IMR-90 (cell line): ENCODE results near the gene PPP1R3F. TPM values are rescaled to one million over a fixed set of nuclear protein-coding genes. Genes with fewer than 3 reads are reported as not detected.

Source experiments
- ATAC-seq: fragments of 200-7000 bp; cut with Tn5 transposase; 2 replicates; pipeline ENCODE4 v1.9.1; 2020; ENCODE audit warnings: low read depth, mild to moderate bottlenecking, moderate library complexity
- BruUV-seq: library from RNA; stranded (reverse); fragments of 400-500 nt; replicated peaks from 2 replicates; lab custom pipeline; 2021; lab: Mats Ljungman, UMichigan
- CTCF ChIA-PET: fragments of 300-600 bp; formaldehyde crosslinking; extraction: SDS; loops from one replicate; lab custom pipeline; 2021; ENCODE audit warnings: antibody characterized with exemption; lab: Yijun Ruan, JAX
- POLR2A ChIA-PET: fragments of 300-600 bp; sonication (Branson Sonifier 250); formaldehyde crosslinking; loops from one replicate; lab custom pipeline; 2022; ENCODE audit warnings: antibody characterized with exemption; ENCODE audit not compliant: unreplicated experiment; lab: Charles Lee
- DNase-seq: peaks from one replicate; pipeline ENCODE4 v3.0.0; 2013
- H2AFZ ChIP-seq: replicated peaks from 2 replicates; pipeline ENCODE3; 2013; ENCODE audit warnings: low read length, mild to moderate bottlenecking; ENCODE audit not compliant: poor library complexity
- H2AK5ac ChIP-seq: 2 replicates; pipeline ENCODE4 v1.6.1; 2013; ENCODE audit warnings: low read depth, low read length, inconsistent platforms
- H2AK9ac ChIP-seq: replicated peaks from 2 replicates; pipeline ENCODE3; 2013; ENCODE audit warnings: mild to moderate bottlenecking, low read depth, low read length, moderate library complexity; ENCODE audit not compliant: poor library complexity
- H2BK120ac ChIP-seq: 2 replicates; pipeline ENCODE4 v1.6.1; 2013; ENCODE audit warnings: low read depth, low read length, inconsistent platforms
- H2BK15ac ChIP-seq: 3 replicates; pipeline ENCODE4 v1.6.1; 2013; ENCODE audit warnings: low read depth, low read length, inconsistent platforms
- H2BK20ac ChIP-seq: 2 replicates; pipeline ENCODE4 v1.6.1; 2013; ENCODE audit warnings: low read depth, mild to moderate bottlenecking, inconsistent platforms, low read length, moderate library complexity
- H2BK5ac ChIP-seq: 2 replicates; pipeline ENCODE4 v1.6.1; 2013; ENCODE audit warnings: mild to moderate bottlenecking, low read depth, low read length, inconsistent platforms; ENCODE audit not compliant: poor library complexity, severe bottlenecking
- H3K14ac ChIP-seq: replicated peaks from 2 replicates; pipeline ENCODE4 v1.6.1; 2013; ENCODE audit warnings: low read depth, low read length, inconsistent platforms
- H3K18ac ChIP-seq: 2 replicates; pipeline ENCODE4 v1.6.1; 2013; ENCODE audit warnings: low read depth, low read length, control low read depth
- H3K23ac ChIP-seq: 2 replicates; pipeline ENCODE4 v1.6.1; 2013; ENCODE audit warnings: low read depth, low read length, inconsistent platforms
- H3K27ac ChIP-seq: 2 replicates; pipeline ENCODE4 v1.5.1; 2013; ENCODE audit warnings: mild to moderate bottlenecking, control low read depth, low read length; ENCODE audit not compliant: insufficient read depth
- H3K27me3 ChIP-seq: 2 replicates; pipeline ENCODE4 v1.6.1; 2013; ENCODE audit warnings: low read length; ENCODE audit not compliant: control insufficient read depth, insufficient read depth
- H3K36me3 ChIP-seq: 2 replicates; pipeline ENCODE4 v1.6.1; 2013; ENCODE audit warnings: low read length, mixed read lengths; ENCODE audit not compliant: control insufficient read depth, insufficient read depth
- H3K4ac ChIP-seq: 2 replicates; pipeline ENCODE4 v1.6.1; 2013; ENCODE audit warnings: low read depth, low read length, inconsistent platforms
- H3K4me1 ChIP-seq: 2 replicates; pipeline ENCODE4 v1.6.1; 2013; ENCODE audit warnings: low read length, mixed read lengths; ENCODE audit not compliant: control insufficient read depth, insufficient read depth
- H3K4me2 ChIP-seq: 2 replicates; pipeline ENCODE4 v1.6.1; 2013; ENCODE audit warnings: low read depth, mild to moderate bottlenecking, control low read depth, low read length, moderate library complexity
- H3K4me3 ChIP-seq: 2 replicates; pipeline ENCODE4 v1.5.1; 2013; ENCODE audit warnings: low read depth, mild to moderate bottlenecking, control low read depth, low read length, moderate library complexity; ENCODE audit not compliant: insufficient read depth
- H3K56ac ChIP-seq: 2 replicates; pipeline ENCODE4 v1.6.1; 2013; ENCODE audit warnings: low read length, inconsistent platforms; ENCODE audit not compliant: insufficient read depth; ENCODE audit errors: extremely low read depth
- H3K79me1 ChIP-seq, 2 experiments: 2 replicates each; pipeline ENCODE4 v1.6.1; 2013; ENCODE audit warnings: low read length in 2 of 2, inconsistent platforms in 1 of 2, low read depth in 1 of 2
- H3K9ac ChIP-seq: 2 replicates; pipeline ENCODE4 v1.6.1; 2013; ENCODE audit warnings: low read depth, low read length, control low read depth
- H3K9me1 ChIP-seq: 2 replicates; pipeline ENCODE4 v1.6.1; 2013; ENCODE audit warnings: low read length, inconsistent platforms; ENCODE audit not compliant: insufficient read depth
- H3K9me3 ChIP-seq: 2 replicates; pipeline ENCODE4 v1.6.1; 2013; ENCODE audit warnings: low read length; ENCODE audit not compliant: control insufficient read depth, insufficient read depth
- H4K20me1 ChIP-seq: 2 replicates; pipeline ENCODE4 v1.6.1; 2013; ENCODE audit warnings: low read length, inconsistent platforms; ENCODE audit not compliant: insufficient read depth
- H4K5ac ChIP-seq: 2 replicates; pipeline ENCODE4 v1.6.1; 2013; ENCODE audit warnings: mild to moderate bottlenecking, low read depth, low read length, control low read depth
- H4K8ac ChIP-seq, 2 experiments: 2 replicates each; pipeline ENCODE4 v1.6.1; 2013; ENCODE audit warnings: low read depth in 2 of 2, low read length in 2 of 2, control low read depth in 1 of 2, inconsistent platforms in 1 of 2
- H4K91ac ChIP-seq: 2 replicates; pipeline ENCODE4 v1.6.1; 2013; ENCODE audit warnings: low read depth, low read length, inconsistent platforms; ENCODE audit not compliant: insufficient read depth
- CEBPB ChIP-seq: IDR thresholded peaks from 2 replicates; pipeline ENCODE4 v1.6.1; 2012; ENCODE audit warnings: low read depth, low read length, improper control_type of control experiment
- MAFK ChIP-seq: IDR thresholded peaks from 2 replicates; pipeline ENCODE4 v1.6.1; 2012; ENCODE audit warnings: low read depth, low read length, improper control_type of control experiment
- MAZ ChIP-seq: IDR thresholded peaks from 2 replicates; pipeline ENCODE4 v1.6.1; 2012; ENCODE audit warnings: low read depth, mild to moderate bottlenecking, low read length, improper control_type of control experiment, moderate library complexity, borderline replicate concordance
- NFE2L2 ChIP-seq: fragments of 150-350 bp; IDR thresholded peaks from 2 replicates; pipeline ENCODE4 v1.6.1; 2016; ENCODE audit warnings: low read depth, mild to moderate bottlenecking, low read length
- RAD21 ChIP-seq: IDR thresholded peaks from 2 replicates; pipeline ENCODE4 v1.6.1; 2012; ENCODE audit warnings: low read length, improper control_type of control experiment
- RFX5 ChIP-seq: IDR thresholded peaks from 2 replicates; pipeline ENCODE4 v1.8.0; 2012; ENCODE audit warnings: low read depth, mild to moderate bottlenecking, low read length, moderate library complexity
- USF2 ChIP-seq: fragments of 150-350 bp; IDR thresholded peaks from 2 replicates; pipeline ENCODE4 v1.6.1; 2017; ENCODE audit warnings: mild to moderate bottlenecking, antibody characterized with exemption, low read length, low read depth
- WGBS, 2 experiments: methylation state at CpG; one replicate each; pipeline versions ENCODE4 v1.1.5 to v1.1.7; 2013; ENCODE audit warnings: missing lambda C conversion rate in 2 of 2; ENCODE audit not compliant: insufficient read length in 1 of 2; ENCODE audit errors: extremely low coverage in 2 of 2; 5-methylcytosine and 5-hydroxymethylcytosine counted together
- dilution Hi-C: fragments of 300-500 bp; cut with HindIII; formaldehyde crosslinking; loops from one replicate; pipeline ENCODE4 v1.14.3; 2018; ENCODE audit warnings: low sequenced_read_pairs; ENCODE audit not compliant: unreplicated experiment
- in situ Hi-C: fragments of 300-500 bp; cut with MboI; formaldehyde crosslinking; loops from 3 replicates; pipeline ENCODE4 v1.14.3; 2019; ENCODE audit warnings: low sequenced_read_pairs, inconsistent platforms, mixed read lengths
- intact Hi-C: fragments of 100-400 bp; cut with micrococcal nuclease; formaldehyde crosslinking; loops from 2 replicates; pipeline ENCODE4 v1.10.0; 2022
- polyA plus RNA-seq, 3 experiments: library from polyadenylated mRNA; depleted of rRNA; stranded (reverse); fragments of >200 nt; gene quantifications; 2 replicates each; pipeline ENCODE4 v1.2.3, GENCODE V29; 2012; ENCODE audit warnings: low replicate concordance in 1 of 3
- total RNA-seq: library from RNA; depleted of rRNA; stranded (reverse); fragments of >200 nt; gene quantifications from 2 replicates; pipeline ENCODE4 v1.2.3, GENCODE V29; 2012

Gene PPP1R3F
- total and polyA plus RNA-seq, 2 of the 4 experiments (the other 2 are of a cell fraction), result 0.72 to 1.7 TPM

GRCh38 chrX:49250066-49250465, 19.5 kb upstream of the PPP1R3F start:
- peaks cover 4% of the 10 kb centered on the region; the same call in 1 of the 2 replicates for H3K36me3 ChIP-seq
- in situ Hi-C loops, result no loop called here
- no peak overlapping the region for H4K5ac ChIP-seq
- no peaks in the 10 kb centered on the region for H3K9me1 ChIP-seq
- ATAC-seq (no peak), DNase-seq (no peak)
- dilution Hi-C loops, result no loop called here
- ChIA-PET CTCF (no interaction called here), POLR2A (no interaction called here)
- no peak overlapping the region for H3K4me2 ChIP-seq
- no peak overlapping the region for H2AFZ ChIP-seq
- H2AK5ac ChIP-seq, result no peak overlapping the region
- H2BK5ac ChIP-seq, result no peak overlapping the region
- H2BK15ac ChIP-seq, result no peak overlapping the region
- H4K91ac ChIP-seq, result no peak overlapping the region
- H2BK120ac ChIP-seq, result no peak overlapping the region
- no peaks in the 10 kb centered on the region for H3K27me3 ChIP-seq
- no peak overlapping the region for H2BK20ac ChIP-seq
- no peak overlapping the region for H4K8ac ChIP-seq
- no peak overlapping the region for H3K4ac ChIP-seq
- H2AK9ac ChIP-seq, result no peak overlapping the region
- no peaks in the 10 kb centered on the region for H3K79me1 ChIP-seq
- TF ChIP-seq RFX5, result no peak
- TF ChIP-seq NFE2L2, result no peak
- TF ChIP-seq MAFK, result no peak
- no peak for TF ChIP-seq RAD21
- TF ChIP-seq CEBPB, result no peak
- TF ChIP-seq USF2, result no peak
- TF ChIP-seq MAZ, result no peak
- no peak overlapping the region for H3K27ac ChIP-seq
- H3K14ac ChIP-seq, result no peak overlapping the region
- BruUV-seq, result no TSS peak
- no peaks in the 10 kb centered on the region for H3K4me1 ChIP-seq
- H3K9ac ChIP-seq, result no peak overlapping the region
- H3K56ac ChIP-seq, result no peak overlapping the region
- H3K4me3 ChIP-seq, result no peak overlapping the region
- no peak overlapping the region for H3K18ac ChIP-seq
- no peak overlapping the region for H3K23ac ChIP-seq
- intact Hi-C loops, result no loop called here
- H4K20me1 ChIP-seq, result no peaks in the 10 kb centered on the region
- no CpG with 5 or more reads among the region's 13 CpGs for WGBS, 2 experiments
- H3K9me3 ChIP-seq, result no peaks in the 10 kb centered on the region
